Measurements from ENCODE around the gene GLT6D1.

- TF ChIP-seq CTCF (IDR thresholded peaks at IDR 0.05) = no peak
- no peak for TF ChIP-seq POLR2A (IDR thresholded peaks at IDR 0.05)
Observed at GRCh38 chr9:135641745-135642144, 2.4 kb upstream of the GLT6D1 start.
